Liver (tissue), 3 donors: ENCODE results near the gene PRSS56.

ENCODE experiments used
- EGR1 ChIP-seq, 2 donors: IDR thresholded peaks; 2 replicates each; pipeline ENCODE4 v1.6.1; 2016 to 2018; ENCODE audit warnings: antibody characterized with exemption in 2 of 2, low read depth in 2 of 2
- GABPA ChIP-seq, 2 donors: IDR thresholded peaks in 1 of 2; conservative IDR thresholded peaks in 1 of 2; 2 replicates each; pipeline ENCODE4 v1.6.1; 2016; ENCODE audit warnings: antibody characterized with exemption in 2 of 2, mild to moderate bottlenecking in 1 of 2, moderate library complexity in 1 of 2
- HNF4G ChIP-seq: IDR thresholded peaks from 2 replicates; pipeline ENCODE4 v1.6.1; 2016; ENCODE audit warnings: antibody characterized with exemption
- JUND ChIP-seq, 2 donors: IDR thresholded peaks; 2 replicates each; pipeline ENCODE4 v1.6.1; 2016; ENCODE audit warnings: antibody characterized with exemption in 2 of 2
- RAD21 ChIP-seq, 2 donors: IDR thresholded peaks; 2 replicates each; pipeline ENCODE4 v1.6.1; 2016; ENCODE audit warnings: antibody characterized with exemption in 2 of 2, mild to moderate bottlenecking in 2 of 2
- SP1 ChIP-seq: IDR thresholded peaks from 2 replicates; pipeline ENCODE4 v1.6.1; 2018; ENCODE audit warnings: antibody characterized with exemption, mild to moderate bottlenecking
- TF ChIP-seq, protein P1 (sequence below): fragments of 150-350 bp; IDR thresholded peaks from 2 replicates; pipeline ENCODE4 v1.5.1; 2017; ENCODE audit warnings: improper control_type of control experiment, low read depth, low read length; ENCODE audit not compliant: missing input control
- TF ChIP-seq, protein P2 (sequence below): IDR thresholded peaks from 2 replicates; pipeline ENCODE4 v1.6.1; 2016; ENCODE audit warnings: antibody characterized with exemption, mild to moderate bottlenecking
- donor health status: healthy.
- donor health status: healthy.

GRCh38 chr2:232539298-232540231, 19.4 kb downstream of the PRSS56 start, which contains the start of gene CHRNG:
- TF ChIP-seq, protein P1, sequence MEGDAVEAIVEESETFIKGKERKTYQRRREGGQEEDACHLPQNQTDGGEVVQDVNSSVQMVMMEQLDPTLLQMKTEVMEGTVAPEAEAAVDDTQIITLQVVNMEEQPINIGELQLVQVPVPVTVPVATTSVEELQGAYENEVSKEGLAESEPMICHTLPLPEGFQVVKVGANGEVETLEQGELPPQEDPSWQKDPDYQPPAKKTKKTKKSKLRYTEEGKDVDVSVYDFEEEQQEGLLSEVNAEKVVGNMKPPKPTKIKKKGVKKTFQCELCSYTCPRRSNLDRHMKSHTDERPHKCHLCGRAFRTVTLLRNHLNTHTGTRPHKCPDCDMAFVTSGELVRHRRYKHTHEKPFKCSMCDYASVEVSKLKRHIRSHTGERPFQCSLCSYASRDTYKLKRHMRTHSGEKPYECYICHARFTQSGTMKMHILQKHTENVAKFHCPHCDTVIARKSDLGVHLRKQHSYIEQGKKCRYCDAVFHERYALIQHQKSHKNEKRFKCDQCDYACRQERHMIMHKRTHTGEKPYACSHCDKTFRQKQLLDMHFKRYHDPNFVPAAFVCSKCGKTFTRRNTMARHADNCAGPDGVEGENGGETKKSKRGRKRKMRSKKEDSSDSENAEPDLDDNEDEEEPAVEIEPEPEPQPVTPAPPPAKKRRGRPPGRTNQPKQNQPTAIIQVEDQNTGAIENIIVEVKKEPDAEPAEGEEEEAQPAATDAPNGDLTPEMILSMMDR: no peak
- TF ChIP-seq SP1 (no peak), EGR1 (IDR thresholded peaks at IDR 0.05; ENCODE audit: low read depth in 2 of 2) (no peak), RAD21 (IDR thresholded peaks at IDR 0.05) (no peak), HNF4G (no peak), GABPA (IDR thresholded peaks at IDR 0.05 in 1 of 2, conservative IDR thresholded peaks at IDR 0.05 in 1 of 2) (no peak), JUND (IDR thresholded peaks at IDR 0.05) (no peak)
- TF ChIP-seq, protein P2, sequence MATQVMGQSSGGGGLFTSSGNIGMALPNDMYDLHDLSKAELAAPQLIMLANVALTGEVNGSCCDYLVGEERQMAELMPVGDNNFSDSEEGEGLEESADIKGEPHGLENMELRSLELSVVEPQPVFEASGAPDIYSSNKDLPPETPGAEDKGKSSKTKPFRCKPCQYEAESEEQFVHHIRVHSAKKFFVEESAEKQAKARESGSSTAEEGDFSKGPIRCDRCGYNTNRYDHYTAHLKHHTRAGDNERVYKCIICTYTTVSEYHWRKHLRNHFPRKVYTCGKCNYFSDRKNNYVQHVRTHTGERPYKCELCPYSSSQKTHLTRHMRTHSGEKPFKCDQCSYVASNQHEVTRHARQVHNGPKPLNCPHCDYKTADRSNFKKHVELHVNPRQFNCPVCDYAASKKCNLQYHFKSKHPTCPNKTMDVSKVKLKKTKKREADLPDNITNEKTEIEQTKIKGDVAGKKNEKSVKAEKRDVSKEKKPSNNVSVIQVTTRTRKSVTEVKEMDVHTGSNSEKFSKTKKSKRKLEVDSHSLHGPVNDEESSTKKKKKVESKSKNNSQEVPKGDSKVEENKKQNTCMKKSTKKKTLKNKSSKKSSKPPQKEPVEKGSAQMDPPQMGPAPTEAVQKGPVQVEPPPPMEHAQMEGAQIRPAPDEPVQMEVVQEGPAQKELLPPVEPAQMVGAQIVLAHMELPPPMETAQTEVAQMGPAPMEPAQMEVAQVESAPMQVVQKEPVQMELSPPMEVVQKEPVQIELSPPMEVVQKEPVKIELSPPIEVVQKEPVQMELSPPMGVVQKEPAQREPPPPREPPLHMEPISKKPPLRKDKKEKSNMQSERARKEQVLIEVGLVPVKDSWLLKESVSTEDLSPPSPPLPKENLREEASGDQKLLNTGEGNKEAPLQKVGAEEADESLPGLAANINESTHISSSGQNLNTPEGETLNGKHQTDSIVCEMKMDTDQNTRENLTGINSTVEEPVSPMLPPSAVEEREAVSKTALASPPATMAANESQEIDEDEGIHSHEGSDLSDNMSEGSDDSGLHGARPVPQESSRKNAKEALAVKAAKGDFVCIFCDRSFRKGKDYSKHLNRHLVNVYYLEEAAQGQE: no peak
